ENCODE measurements around the gene STK38L.

Gene STK38L

DNA sequence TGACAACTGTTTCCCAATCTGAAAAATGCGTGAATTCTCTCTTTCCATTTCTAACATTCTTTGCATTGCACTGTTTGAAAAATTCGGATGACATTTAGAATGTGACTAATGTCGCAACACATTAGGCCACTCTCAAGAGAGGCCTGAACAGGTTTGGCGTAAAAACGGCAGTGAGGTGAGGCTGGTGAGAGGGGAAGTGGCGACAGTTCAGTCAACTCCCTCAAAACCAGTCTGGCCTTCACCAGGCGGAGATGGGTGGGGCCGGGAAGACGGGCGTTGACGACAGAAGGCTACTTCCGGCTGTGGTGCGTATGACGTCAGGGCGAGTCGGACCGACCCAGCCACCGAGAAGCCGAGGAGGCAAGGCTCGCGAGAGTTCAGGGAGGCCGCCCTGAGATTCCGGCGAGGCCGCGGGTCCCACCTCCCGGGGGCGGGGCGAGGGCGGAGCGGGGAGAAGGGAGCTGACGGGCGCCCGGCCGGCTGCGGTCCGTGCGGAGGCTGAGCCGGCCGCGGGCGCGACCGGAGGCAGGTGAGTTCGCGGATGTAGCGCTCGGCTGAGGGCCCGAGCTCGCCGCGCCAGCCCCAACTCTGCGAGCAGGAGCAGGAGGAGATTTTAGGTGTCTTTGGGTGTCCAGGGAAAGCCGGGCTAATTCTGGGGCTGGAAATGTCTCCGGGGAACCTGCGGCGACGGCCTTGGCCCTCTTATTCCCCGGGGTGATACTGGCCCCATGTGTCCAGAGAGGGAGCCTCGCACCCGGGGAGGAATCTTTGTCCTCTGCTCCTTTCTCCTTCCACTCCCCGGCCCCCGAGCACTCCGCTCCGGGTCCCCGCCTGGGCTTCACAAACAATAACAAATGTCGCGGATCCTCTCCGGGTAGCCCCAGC is at the start of gene STK38L:
TSS of gene STK38L (plus strand) at position 483 of the 885 bp plus-strand sequence. CDS start 53,435 bp downstream, outside the sequence.
- peak within 1 kb of the TSS; percentile 73 for H3K4me3 ChIP-seq (ENCODE audit: low read depth, low read length)

- no peak overlapping the region for H3K4me3 ChIP-seq (ENCODE audit: low read depth, low read length)
These were observed 49.4 kb upstream of the STK38L start for GRCh38 chr12:27194644-27195043.

GRCh38 chr12:27198036-27198435 is 46.0 kb upstream of the STK38L start:
- H3K4me3 ChIP-seq (ENCODE audit: low read depth, low read length) = no peak overlapping the region

- H3K4me3 ChIP-seq (ENCODE audit: low read depth, low read length) = no peak overlapping the region
These were observed 44.3 kb upstream of the STK38L start for GRCh38 chr12:27199638-27200300.

GRCh38 chr12:27201169-27201568 is 42.9 kb upstream of the STK38L start:
- no peak overlapping the region for H3K4me3 ChIP-seq (ENCODE audit: low read depth, low read length)

GRCh38 chr12:27206801-27207502 is 37.1 kb upstream of the STK38L start:
- H3K4me3 ChIP-seq (ENCODE audit: low read depth, low read length) = no peak overlapping the region

DNA sequence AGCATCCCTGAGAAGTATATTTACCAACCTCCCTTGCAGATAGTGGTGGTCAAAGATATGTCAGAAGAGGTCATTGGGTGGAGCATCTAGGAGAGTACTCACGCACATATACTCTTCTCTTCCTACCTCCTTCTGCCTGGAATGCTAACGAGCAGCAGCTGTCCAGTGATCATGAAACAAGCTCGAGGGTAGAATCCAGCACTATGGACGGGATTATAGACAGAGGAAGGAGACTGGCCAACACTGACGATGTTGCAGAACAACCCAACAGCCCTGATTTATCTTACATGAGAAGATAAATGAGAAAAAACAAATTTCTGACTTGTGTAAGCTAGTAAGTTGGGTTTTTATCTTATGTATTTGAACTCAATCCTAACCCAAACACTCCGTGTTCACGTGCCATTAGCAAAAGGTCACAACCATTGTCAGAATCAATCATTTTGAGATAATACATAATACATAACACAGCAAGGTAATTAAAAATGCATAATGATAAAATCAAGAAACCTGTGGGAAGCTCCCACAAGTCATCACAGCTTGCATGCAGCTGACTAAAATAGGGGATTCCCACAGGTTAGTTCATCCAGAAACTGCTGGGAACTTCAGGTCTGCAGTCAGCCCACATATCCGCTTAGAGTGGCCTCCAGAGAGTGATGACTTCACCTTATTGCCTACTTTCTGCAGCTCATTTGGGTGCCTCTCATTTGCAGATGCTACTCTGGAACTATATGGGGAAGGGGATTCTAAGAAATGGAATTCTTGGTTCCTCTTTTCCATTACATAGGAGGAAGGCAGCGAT is 36.3 kb upstream of the STK38L start:
- H3K4me3 ChIP-seq (ENCODE audit: low read depth, low read length) = no peak overlapping the region

DNA sequence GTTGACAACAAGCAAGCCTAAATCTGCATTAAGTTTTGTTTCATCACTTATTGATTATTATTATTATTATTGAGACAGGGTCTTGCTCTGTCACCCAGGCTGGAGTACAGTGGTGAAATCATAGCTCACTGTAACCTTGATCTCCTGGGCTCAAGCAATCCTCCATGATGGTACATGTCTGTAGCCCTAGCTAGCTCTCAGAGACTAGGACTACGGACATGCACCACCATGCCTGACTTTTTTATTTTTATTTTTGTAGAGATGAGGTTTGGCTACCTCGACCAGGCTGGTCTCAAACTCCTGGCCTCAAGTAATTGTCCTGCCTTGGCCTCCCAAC is 35.7 kb upstream of the STK38L start:
- no peak overlapping the region for H3K4me3 ChIP-seq (ENCODE audit: low read depth, low read length)

DNA sequence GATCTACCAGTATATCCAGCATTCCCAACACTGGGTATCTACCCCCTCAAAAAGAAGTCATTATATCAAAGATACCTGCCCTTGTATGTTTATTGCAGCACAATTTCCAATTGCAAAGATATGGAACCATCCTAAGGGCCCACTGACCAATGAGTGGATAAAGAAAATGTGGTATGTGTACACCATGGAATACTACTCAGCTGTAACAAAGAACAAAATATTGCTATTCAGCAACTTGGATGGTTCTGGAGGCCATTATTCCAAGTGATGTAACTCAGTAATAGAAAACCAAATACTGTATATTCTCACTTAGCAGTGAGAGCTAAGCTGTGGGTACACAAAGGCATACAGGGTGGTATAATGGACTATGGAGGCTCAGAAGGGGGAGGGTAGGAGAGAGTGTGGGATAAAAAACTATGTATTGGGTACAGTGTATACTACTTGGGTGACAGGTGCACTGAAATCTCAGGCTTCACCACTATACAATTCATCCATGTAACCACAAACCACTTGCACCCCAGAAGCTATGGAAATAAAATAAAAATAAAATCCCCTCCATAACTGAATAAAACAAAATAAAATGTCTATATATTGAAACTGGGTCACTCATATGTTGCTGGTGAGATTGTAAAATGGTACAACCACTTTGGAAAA is 34.7 kb upstream of the STK38L start:
- no peak overlapping the region for H3K4me3 ChIP-seq (ENCODE audit: low read depth, low read length)

- H3K4me3 ChIP-seq (ENCODE audit: low read depth, low read length) = no peak overlapping the region
These were observed 33.9 kb upstream of the STK38L start for GRCh38 chr12:27210187-27210586.

DNA sequence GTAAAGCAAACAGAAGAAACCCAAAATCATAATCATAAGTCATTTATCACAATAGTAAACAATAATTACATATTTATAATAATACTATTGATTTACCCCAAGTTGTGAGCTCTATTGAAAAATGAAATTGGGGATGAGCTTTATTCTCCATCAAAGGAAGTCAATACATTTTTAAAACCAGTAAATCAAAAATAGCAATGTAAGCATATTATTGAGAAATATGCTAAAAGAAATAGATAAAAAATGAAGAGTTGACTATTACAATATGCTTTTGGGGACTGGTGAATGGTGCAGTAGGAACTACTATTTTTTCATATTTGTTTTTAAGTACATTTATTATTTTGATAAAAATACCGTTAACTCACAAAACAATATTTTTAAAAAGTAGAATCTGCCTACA is 31.2 kb upstream of the STK38L start:
- no peak overlapping the region for H3K4me3 ChIP-seq (ENCODE audit: low read depth, low read length)

- no peak overlapping the region for H3K4me3 ChIP-seq (ENCODE audit: low read depth, low read length)
These were observed 30.8 kb upstream of the STK38L start for GRCh38 chr12:27213304-27213703.

DNA sequence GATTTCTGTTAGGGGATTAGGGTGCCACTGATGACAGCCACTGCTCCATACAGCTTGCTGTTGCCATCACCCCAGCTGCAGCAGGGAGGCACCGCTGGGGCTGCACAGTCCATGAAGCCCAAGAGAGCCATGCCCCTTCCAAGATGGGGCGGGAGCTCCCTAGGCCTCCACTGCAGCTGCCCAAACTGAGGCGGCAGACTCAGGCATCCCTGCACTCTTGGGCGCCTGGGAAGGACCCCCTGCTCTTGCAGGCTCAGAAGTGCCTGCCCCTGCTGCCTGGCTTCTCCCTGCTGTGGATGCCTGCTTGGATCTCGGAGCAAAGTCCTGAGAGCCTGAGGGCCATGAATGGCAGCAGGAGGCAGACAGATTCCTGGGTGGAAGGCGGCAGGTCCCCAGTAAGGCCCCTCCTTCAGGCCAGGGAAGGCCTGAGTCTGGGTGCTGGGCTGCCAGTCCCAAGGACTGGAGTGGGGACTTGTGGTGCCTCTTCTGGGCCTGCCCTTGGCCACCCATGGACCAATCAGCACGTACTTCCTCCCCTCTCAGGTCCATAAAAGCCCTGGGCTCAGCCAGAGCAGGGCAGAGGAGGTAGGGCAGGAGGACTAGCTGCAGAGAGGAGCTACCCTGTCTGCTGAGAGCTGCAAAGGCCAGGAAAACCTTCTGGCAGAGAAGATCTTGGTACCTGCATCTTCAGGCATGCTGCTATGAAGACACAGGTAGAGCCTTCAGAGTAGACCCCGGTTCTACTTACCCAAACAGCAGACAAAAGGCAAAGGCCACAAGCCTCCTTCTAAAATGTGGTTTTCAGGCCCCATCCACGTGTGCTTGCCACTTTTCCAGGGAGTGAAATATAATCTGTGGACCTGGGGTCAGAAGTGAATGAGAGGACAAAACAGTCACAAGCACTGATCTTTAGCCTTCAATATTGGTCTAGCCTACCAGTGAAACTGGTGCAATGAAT is 30.0 kb upstream of the STK38L start:
- no peak overlapping the region for H3K4me3 ChIP-seq (ENCODE audit: low read depth, low read length)

GRCh38 chr12:27217590-27217989 is 26.5 kb upstream of the STK38L start:
- H3K4me3 ChIP-seq (ENCODE audit: low read depth, low read length) = no peak overlapping the region

- no peak overlapping the region for H3K4me3 ChIP-seq (ENCODE audit: low read depth, low read length)
These were observed 24.4 kb upstream of the STK38L start for GRCh38 chr12:27219693-27220054.

DNA sequence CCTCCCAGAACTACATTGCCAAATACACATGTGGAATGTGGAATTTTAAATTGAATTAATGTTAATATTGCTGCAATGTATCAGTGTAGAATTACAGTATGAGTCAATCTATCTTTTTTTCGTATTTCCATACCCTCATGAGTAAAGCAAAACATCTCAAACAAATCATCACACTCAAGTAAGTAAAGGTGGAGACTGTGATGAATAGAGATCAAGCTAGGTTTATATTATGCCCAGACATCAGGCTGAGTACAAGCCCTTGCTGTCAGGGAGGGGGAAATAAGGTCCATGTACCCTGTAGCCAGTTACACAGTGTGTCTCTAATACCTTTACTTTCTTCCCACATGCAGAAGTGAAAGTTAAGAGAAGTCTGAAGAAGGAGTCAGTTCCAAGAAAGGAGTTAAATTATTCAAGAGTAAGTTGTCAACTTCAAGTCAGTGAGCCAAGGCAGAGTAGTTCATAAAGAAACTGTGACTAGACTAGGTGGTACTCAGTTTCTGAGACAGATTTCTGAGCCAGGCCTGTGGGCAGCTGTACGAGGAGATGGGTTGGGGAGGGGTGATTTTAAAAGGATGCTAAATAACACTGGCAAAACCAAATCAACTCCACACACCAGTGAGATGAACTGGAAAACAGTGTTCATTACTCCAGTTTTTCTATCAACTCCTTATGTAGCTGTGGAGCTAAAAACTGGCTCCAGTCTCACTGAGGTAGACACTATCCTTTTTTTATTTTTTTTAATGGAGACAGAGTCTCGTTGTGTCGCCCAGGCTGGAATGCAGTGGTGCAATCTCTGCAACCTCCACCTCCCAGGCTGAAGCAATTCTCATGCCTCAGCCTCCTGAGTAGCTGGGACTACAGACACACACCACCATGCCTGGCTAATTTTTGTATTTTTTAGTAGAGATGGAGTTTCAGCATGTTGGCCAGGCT is 23.8 kb upstream of the STK38L start:
- no peak overlapping the region for H3K4me3 ChIP-seq (ENCODE audit: low read depth, low read length)

DNA sequence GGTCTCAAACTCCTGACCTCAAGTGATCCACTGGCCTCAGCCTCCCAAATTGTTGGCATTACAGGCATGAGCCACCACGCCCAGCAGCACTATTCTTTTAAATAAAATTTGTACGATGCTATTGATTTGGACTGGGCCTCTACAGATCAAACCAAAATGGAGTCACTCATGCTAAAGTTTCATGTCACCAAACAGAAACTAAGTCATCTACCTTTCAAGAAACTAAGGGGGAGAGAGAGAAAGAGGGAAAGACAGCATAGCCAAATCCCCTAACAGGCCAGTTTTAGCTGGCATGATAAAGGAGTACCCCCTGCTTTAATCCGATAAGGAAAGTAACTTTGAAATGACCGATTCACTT is 23.1 kb upstream of the STK38L start:
- H3K4me3 ChIP-seq (ENCODE audit: low read depth, low read length) = no peak overlapping the region

GRCh38 chr12:27221625-27222387 is 22.3 kb upstream of the STK38L start:
- no peak overlapping the region for H3K4me3 ChIP-seq (ENCODE audit: low read depth, low read length)

Measured in iPS-11a (cell line).